Activated naive CD4-positive, alpha-beta T cell treated with anti-CD3 and anti-CD28 coated beads, Interleukin-2, amount 10 ng/mL, durations not matched to agents 7 days and 5 days (primary cell): ENCODE data around the gene CDK6.
A peak's percentile ranks its signal among the peaks of the same experiment; 100 is the strongest.
"Not testable (repeated sequence)": the region's sequence is repeated elsewhere in the genome, so short reads cannot be mapped to it uniquely, and the experiment has no call there.

Source experiments
- CTCF ChIA-PET: fragments of 350-600 bp; sonication (Branson Sonifier 250); formaldehyde crosslinking; loops from one replicate; lab custom pipeline; 2021; ENCODE audit warnings: antibody characterized with exemption; lab: Charles Lee
- DNase-seq: peaks from one replicate; pipeline ENCODE4 v3.0.0-alpha.2; 2020
- H3K27ac Mint-ChIP-seq: one replicate; pipeline ENCODE4 v1.8.0; 2021; ENCODE audit warnings: mild to moderate bottlenecking, moderate library complexity, mixed read lengths
- H3K27me3 Mint-ChIP-seq: one replicate; pipeline ENCODE4 v1.8.0; 2021; ENCODE audit warnings: mild to moderate bottlenecking, mixed read lengths
- H3K36me3 Mint-ChIP-seq: one replicate; pipeline ENCODE4 v1.8.0; 2021; ENCODE audit warnings: mixed read lengths
- H3K4me1 Mint-ChIP-seq: one replicate; pipeline ENCODE4 v1.8.0; 2021; ENCODE audit warnings: mixed read lengths
- H3K4me3 Mint-ChIP-seq: one replicate; pipeline ENCODE4 v1.8.0; 2021; ENCODE audit warnings: mild to moderate bottlenecking, moderate library complexity, mixed read lengths
- H3K9me3 Mint-ChIP-seq: one replicate; pipeline ENCODE4 v1.8.0; 2021; ENCODE audit warnings: mixed read lengths

The CDK6 gene

GRCh38 chr7:92749327-92749755 lies 87.0 kb downstream of the CDK6 start:
- H3K4me3 Mint-ChIP-seq: no peak overlapping the region

GRCh38 chr7:92748495-92748894 lies 87.9 kb downstream of the CDK6 start:
- CTCF ChIA-PET: no interaction called here
- Mint-ChIP-seq H3K36me3 (peaks cover 45% of the 10 kb centered on the region), H3K4me3 (no peak overlapping the region), H3K9me3 (no peaks in the 10 kb centered on the region), H3K27me3 (no peaks in the 10 kb centered on the region), H3K27ac (no peak overlapping the region), H3K4me1 (peaks cover 21% of the 10 kb centered on the region)
- no peak for DNase-seq

More at GRCh38 chr7:92749327-92749755, 87.0 kb downstream of the CDK6 start:
- no peak overlapping the region for H3K27ac Mint-ChIP-seq
- peaks cover 46% of the 10 kb centered on the region for H3K36me3 Mint-ChIP-seq
- CTCF ChIA-PET: no interaction called here
- no peak for DNase-seq
- no peaks in the 10 kb centered on the region for H3K27me3 Mint-ChIP-seq
- H3K4me1 Mint-ChIP-seq: peaks cover 23% of the 10 kb centered on the region
- H3K9me3 Mint-ChIP-seq: no peaks in the 10 kb centered on the region

GRCh38 chr7:92747041-92747835 lies 89.1 kb downstream of the CDK6 start:
- Mint-ChIP-seq H3K4me3 (no peak overlapping the region), H3K4me1 (peaks cover 24% of the 10 kb centered on the region), H3K9me3 (no peaks in the 10 kb centered on the region), H3K36me3 (peaks cover 47% of the 10 kb centered on the region), H3K27me3 (no peaks in the 10 kb centered on the region), H3K27ac (no peak overlapping the region)
- CTCF ChIA-PET: interaction anchor here (0.8 kb wide), 1 partner anchor 16 kb away, joined by 3 read pairs; no protein-coding TSS in a partner anchor
- DNase-seq: no peak

GRCh38 chr7:92745241-92745640 lies 91.1 kb downstream of the CDK6 start:
- H3K27ac Mint-ChIP-seq: no peak overlapping the region
- H3K27me3 Mint-ChIP-seq: no peaks in the 10 kb centered on the region
- H3K4me1 Mint-ChIP-seq: peaks cover 36% of the 10 kb centered on the region
- H3K36me3 Mint-ChIP-seq: peaks cover 41% of the 10 kb centered on the region
- CTCF ChIA-PET: no interaction called here
- DNase-seq: no peak
- H3K4me3 Mint-ChIP-seq: no peak overlapping the region
- no peaks in the 10 kb centered on the region for H3K9me3 Mint-ChIP-seq

GRCh38 chr7:92744180-92744579 lies 92.2 kb downstream of the CDK6 start:
- H3K4me3 Mint-ChIP-seq, DNase-seq, H3K27me3 Mint-ChIP-seq, H3K27ac Mint-ChIP-seq, CTCF ChIA-PET, H3K9me3 Mint-ChIP-seq: not testable (repeated sequence)
- Mint-ChIP-seq H3K4me1 (peaks cover 36% of the 10 kb centered on the region), H3K36me3 (peaks cover 40% of the 10 kb centered on the region)

GRCh38 chr7:92742186-92742585 lies 94.2 kb downstream of the CDK6 start:
- Mint-ChIP-seq H3K36me3 (peaks cover 46% of the 10 kb centered on the region), H3K27me3 (no peaks in the 10 kb centered on the region), H3K27ac (no peak overlapping the region), H3K9me3 (no peaks in the 10 kb centered on the region), H3K4me3 (no peak overlapping the region), H3K4me1 (peaks cover 46% of the 10 kb centered on the region)
- DNase-seq: no peak
- CTCF ChIA-PET: interaction anchor here (1.1 kb wide), 1 partner anchor 40 kb away, joined by 3 read pairs; no protein-coding TSS in a partner anchor

- no peaks in the 10 kb centered on the region for H3K27me3 Mint-ChIP-seq
- CTCF ChIA-PET: no interaction called here
- peaks cover 44% of the 10 kb centered on the region for H3K4me1 Mint-ChIP-seq
- no peak overlapping the region for H3K4me3 Mint-ChIP-seq
- no peak for DNase-seq
- no peaks in the 10 kb centered on the region for H3K9me3 Mint-ChIP-seq
- H3K36me3 Mint-ChIP-seq: peaks cover 51% of the 10 kb centered on the region
- peak overlapping the region; percentile 19 for H3K27ac Mint-ChIP-seq
Measured at GRCh38 chr7:92740700-92741126, 95.7 kb downstream of the CDK6 start.

GRCh38 chr7:92740134-92740533 lies 96.2 kb downstream of the CDK6 start:
- Mint-ChIP-seq H3K4me3 (no peak overlapping the region), H3K27ac (no peak overlapping the region), H3K9me3 (no peaks in the 10 kb centered on the region), H3K4me1 (peaks cover 44% of the 10 kb centered on the region), H3K27me3 (no peaks in the 10 kb centered on the region), H3K36me3 (peaks cover 49% of the 10 kb centered on the region)
- CTCF ChIA-PET: no interaction called here
- no peak for DNase-seq

GRCh38 chr7:92739091-92739490 lies 97.3 kb downstream of the CDK6 start:
- H3K27me3 Mint-ChIP-seq: no peaks in the 10 kb centered on the region
- H3K36me3 Mint-ChIP-seq: peaks cover 55% of the 10 kb centered on the region
- no peaks in the 10 kb centered on the region for H3K9me3 Mint-ChIP-seq
- H3K4me1 Mint-ChIP-seq: peaks cover 51% of the 10 kb centered on the region
- H3K27ac Mint-ChIP-seq: no peak overlapping the region
- CTCF ChIA-PET: interaction anchor here (0.7 to 0.9 kb wide), 2 partner anchors 28 to 117 kb away, joined by 3 read pairs; no protein-coding TSS in a partner anchor
- H3K4me3 Mint-ChIP-seq: no peak overlapping the region
- no peak for DNase-seq

- Mint-ChIP-seq H3K4me1 (peaks cover 51% of the 10 kb centered on the region), H3K4me3 (no peak overlapping the region), H3K27me3 (no peaks in the 10 kb centered on the region), H3K36me3 (peaks cover 51% of the 10 kb centered on the region), H3K9me3 (peaks cover 2% of the 10 kb centered on the region), H3K27ac (no peak overlapping the region)
- CTCF ChIA-PET: interaction anchor here (0.6 kb wide), 1 partner anchor 13 kb away, joined by 3 read pairs; no protein-coding TSS in a partner anchor
- no peak for DNase-seq
Measured at GRCh38 chr7:92737706-92738105, 98.7 kb downstream of the CDK6 start.

GRCh38 chr7:92736870-92737269 lies 99.5 kb downstream of the CDK6 start:
- H3K9me3 Mint-ChIP-seq: peaks cover 2% of the 10 kb centered on the region
- no peaks in the 10 kb centered on the region for H3K27me3 Mint-ChIP-seq
- CTCF ChIA-PET: no interaction called here
- H3K4me3 Mint-ChIP-seq: no peak overlapping the region
- H3K4me1 Mint-ChIP-seq: peaks cover 54% of the 10 kb centered on the region
- peaks cover 56% of the 10 kb centered on the region for H3K36me3 Mint-ChIP-seq
- no peak overlapping the region for H3K27ac Mint-ChIP-seq
- no peak for DNase-seq

GRCh38 chr7:92735707-92736106 lies 100.7 kb downstream of the CDK6 start:
- H3K27ac Mint-ChIP-seq: no peak overlapping the region
- CTCF ChIA-PET: interaction anchor here (0.6 kb wide), 1 partner anchor 68 kb away, joined by 3 read pairs; no protein-coding TSS in a partner anchor
- peaks cover 61% of the 10 kb centered on the region for H3K36me3 Mint-ChIP-seq
- H3K4me1 Mint-ChIP-seq: peaks cover 58% of the 10 kb centered on the region
- no peak for DNase-seq
- peaks cover 2% of the 10 kb centered on the region for H3K9me3 Mint-ChIP-seq
- no peak overlapping the region for H3K4me3 Mint-ChIP-seq
- H3K27me3 Mint-ChIP-seq: no peaks in the 10 kb centered on the region

GRCh38 chr7:92732316-92733036 lies 103.9 kb downstream of the CDK6 start:
- Mint-ChIP-seq H3K4me1 (peaks cover 49% of the 10 kb centered on the region), H3K27me3 (no peaks in the 10 kb centered on the region)

GRCh38 chr7:92731335-92732063 lies 104.9 kb downstream of the CDK6 start:
- H3K9me3 Mint-ChIP-seq: peaks cover 2% of the 10 kb centered on the region
- no peak overlapping the region for H3K4me3 Mint-ChIP-seq
- no peaks in the 10 kb centered on the region for H3K27me3 Mint-ChIP-seq
- CTCF ChIA-PET: interaction anchor here (0.7 kb wide), 1 partner anchor 16 kb away, joined by 3 read pairs; no protein-coding TSS in a partner anchor
- no peak for DNase-seq
- peaks cover 51% of the 10 kb centered on the region for H3K36me3 Mint-ChIP-seq
- peak overlapping the region; percentile 60 for H3K27ac Mint-ChIP-seq
- H3K4me1 Mint-ChIP-seq: peaks cover 49% of the 10 kb centered on the region

More at GRCh38 chr7:92732316-92733036, 103.9 kb downstream of the CDK6 start:
- no peak for DNase-seq
- CTCF ChIA-PET: interaction anchor here (0.9 to 1.0 kb wide), 2 partner anchors 9 to 11 kb away, joined by 3 read pairs; no protein-coding TSS in a partner anchor
- Mint-ChIP-seq H3K9me3 (peaks cover 2% of the 10 kb centered on the region), H3K27ac (peak overlapping the region; percentile 60), H3K4me3 (no peak overlapping the region), H3K36me3 (peaks cover 54% of the 10 kb centered on the region)
